Neural progenitor cell (in vitro differentiated cells): Measurements from ENCODE around the gene KRT9. TPM values are rescaled to one million over a fixed set of nuclear protein-coding genes. Genes with fewer than 3 reads are reported as not detected.

Experiments
- DNase-seq: peaks from one replicate; pipeline ENCODE4 v3.0.0-alpha.2; 2016; ENCODE audit warnings: low spot score
- H2AFZ ChIP-seq: fragments of 200-600 bp; sonication (generic); replicated peaks from 2 replicates; pipeline ENCODE4 v1.6.1; 2016; ENCODE audit warnings: antibody characterized with exemption
- H3F3A ChIP-seq: fragments of 200-600 bp; sonication (generic); 2 replicates; pipeline ENCODE4 v1.6.1; 2016; ENCODE audit warnings: antibody characterized with exemption, low read depth
- H3K27ac ChIP-seq: fragments of 200-600 bp; sonication (generic); 2 replicates; pipeline ENCODE4 v1.5.1; 2016; ENCODE audit warnings: mild to moderate bottlenecking
- H3K27me3 ChIP-seq: fragments of 200-600 bp; sonication (generic); 2 replicates; pipeline ENCODE4 v1.6.1; 2016; ENCODE audit warnings: mild to moderate bottlenecking, moderate library complexity
- H3K36me3 ChIP-seq: fragments of 200-600 bp; sonication (generic); 2 replicates; pipeline ENCODE4 v1.5.1; 2016
- H3K4me1 ChIP-seq: fragments of 200-600 bp; sonication (generic); 2 replicates; pipeline ENCODE4 v1.6.1; 2016; ENCODE audit warnings: mixed run types
- H3K4me2 ChIP-seq: fragments of 200-600 bp; sonication (generic); 2 replicates; pipeline ENCODE4 v1.6.1; 2016
- H3K4me3 ChIP-seq: fragments of 200-600 bp; sonication (generic); 2 replicates; pipeline ENCODE4 v1.5.1; 2016
- H3K79me2 ChIP-seq: fragments of 200-600 bp; sonication (generic); 2 replicates; pipeline ENCODE4 v1.6.1; 2016; ENCODE audit warnings: low read depth
- H3K9ac ChIP-seq: fragments of 200-600 bp; sonication (generic); 2 replicates; pipeline ENCODE4 v1.6.1; 2016
- H3K9me3 ChIP-seq: fragments of 200-600 bp; sonication (generic); 2 replicates; pipeline ENCODE4 v1.5.1; 2016; ENCODE audit warnings: low read depth
- H4K20me1 ChIP-seq: fragments of 200-600 bp; sonication (generic); 2 replicates; pipeline ENCODE4 v1.6.1; 2016; ENCODE audit warnings: low read depth
- H3K27ac Mint-ChIP-seq: 3 replicates; pipeline ENCODE4 v1.8.0; 2021; ENCODE audit warnings: mixed read lengths
- H3K27me3 Mint-ChIP-seq: 2 replicates; pipeline ENCODE4 v1.8.0; 2022; ENCODE audit warnings: low read depth, mild to moderate bottlenecking, inconsistent platforms, moderate library complexity, mixed read lengths; ENCODE audit not compliant: insufficient read depth
- H3K36me3 Mint-ChIP-seq: 3 replicates; pipeline ENCODE4 v1.8.0; 2021; ENCODE audit warnings: mixed read lengths
- H3K4me1 Mint-ChIP-seq: 3 replicates; pipeline ENCODE4 v1.8.0; 2021; ENCODE audit warnings: mixed read lengths
- H3K4me3 Mint-ChIP-seq: 3 replicates; pipeline ENCODE4 v1.8.0; 2021; ENCODE audit warnings: mild to moderate bottlenecking, moderate library complexity, mixed read lengths
- H3K9me3 Mint-ChIP-seq: 3 replicates; pipeline ENCODE4 v1.8.0; 2020; ENCODE audit warnings: mixed read lengths
- EZH2 ChIP-seq: fragments of 200-600 bp; sonication (generic); IDR thresholded peaks from 2 replicates; pipeline ENCODE4 v1.6.1; 2017; ENCODE audit warnings: antibody characterized with exemption, mild to moderate bottlenecking, moderate library complexity
- EZH2phosphoT487 ChIP-seq: fragments of 200-600 bp; sonication (generic); IDR thresholded peaks from 2 replicates; pipeline ENCODE4 v1.6.1; 2017; ENCODE audit warnings: antibody characterized with exemption
- microRNA-seq: library from miRNA; unstranded; fragments of <30 nt; microRNA quantifications from one replicate; pipeline ENCODE4, GENCODE V29; 2016
- total RNA-seq: library from RNA; depleted of rRNA; stranded (reverse); fragments of >200 nt; gene quantifications from 2 replicates; pipeline ENCODE4 v1.2.3, GENCODE V29; 2015; ENCODE audit warnings: low replicate concordance
- TF ChIP-seq, protein P1 (sequence below): fragments of 200-600 bp; sonication (generic); IDR thresholded peaks from 2 replicates; pipeline ENCODE4 v1.5.1; 2017; ENCODE audit warnings: antibody characterized with exemption, mild to moderate bottlenecking

Gene KRT9
- total RNA-seq, 1 donor from 2014 or later = not detected

DNA sequence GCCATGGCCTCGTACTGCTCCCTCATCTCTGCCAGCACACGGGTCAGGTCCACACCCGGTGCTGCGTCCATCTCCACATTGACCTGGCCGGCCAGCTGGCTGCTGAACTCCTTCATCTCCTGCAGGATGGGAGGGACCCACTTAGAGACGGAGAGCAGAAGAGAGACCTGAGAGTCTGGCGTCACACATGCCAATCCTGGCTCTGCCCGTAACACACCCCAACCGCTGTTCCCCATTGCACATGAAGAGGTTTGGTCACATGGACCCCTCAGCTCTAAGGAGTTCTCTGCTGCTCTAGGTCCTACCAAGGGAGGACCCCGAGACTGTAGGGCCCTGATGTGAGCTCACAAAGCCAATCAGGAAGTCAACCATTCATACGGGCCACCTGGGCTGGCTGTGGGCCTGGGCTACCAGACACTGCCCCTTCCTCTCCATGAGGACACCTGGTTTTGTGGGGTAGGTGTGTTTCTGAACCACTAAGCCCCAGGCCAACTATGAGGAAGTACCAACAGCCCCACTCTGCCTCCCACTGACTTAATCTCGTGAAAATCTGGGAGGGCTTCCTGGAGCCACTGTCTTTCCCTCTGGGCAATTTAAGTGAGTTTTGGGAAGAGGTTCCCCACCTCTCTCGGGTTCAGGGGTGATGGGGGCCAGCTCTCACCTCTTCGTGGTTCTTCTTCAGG lies 55.6 kb downstream of the KRT9 start:
- H3K36me3 Mint-ChIP-seq = no peaks in the 10 kb centered on the region
- Histone ChIP-seq H3K9ac (no peak overlapping the region), H2AFZ (no peak overlapping the region), H3K27ac (no peak overlapping the region), H3K4me1 (peaks cover 10% of the 10 kb centered on the region), H3K9me3 (no peaks in the 10 kb centered on the region), H4K20me1 (no peaks in the 10 kb centered on the region), H3K27me3 (no peaks in the 10 kb centered on the region), H3K4me3 (no peak overlapping the region), H3K79me2 (no peaks in the 10 kb centered on the region), H3K4me2 (no peak overlapping the region), H3F3A (peaks cover 7% of the 10 kb centered on the region), H3K36me3 (no peaks in the 10 kb centered on the region)
- H3K27me3 Mint-ChIP-seq = peaks cover 17% of the 10 kb centered on the region
- H3K27ac Mint-ChIP-seq = no peak overlapping the region
- no peaks in the 10 kb centered on the region for H3K9me3 Mint-ChIP-seq
- H3K4me3 Mint-ChIP-seq = no peak overlapping the region
- no peak for DNase-seq
- TF ChIP-seq EZH2 (no peak), EZH2phosphoT487 (no peak)
- TF ChIP-seq, protein P1, sequence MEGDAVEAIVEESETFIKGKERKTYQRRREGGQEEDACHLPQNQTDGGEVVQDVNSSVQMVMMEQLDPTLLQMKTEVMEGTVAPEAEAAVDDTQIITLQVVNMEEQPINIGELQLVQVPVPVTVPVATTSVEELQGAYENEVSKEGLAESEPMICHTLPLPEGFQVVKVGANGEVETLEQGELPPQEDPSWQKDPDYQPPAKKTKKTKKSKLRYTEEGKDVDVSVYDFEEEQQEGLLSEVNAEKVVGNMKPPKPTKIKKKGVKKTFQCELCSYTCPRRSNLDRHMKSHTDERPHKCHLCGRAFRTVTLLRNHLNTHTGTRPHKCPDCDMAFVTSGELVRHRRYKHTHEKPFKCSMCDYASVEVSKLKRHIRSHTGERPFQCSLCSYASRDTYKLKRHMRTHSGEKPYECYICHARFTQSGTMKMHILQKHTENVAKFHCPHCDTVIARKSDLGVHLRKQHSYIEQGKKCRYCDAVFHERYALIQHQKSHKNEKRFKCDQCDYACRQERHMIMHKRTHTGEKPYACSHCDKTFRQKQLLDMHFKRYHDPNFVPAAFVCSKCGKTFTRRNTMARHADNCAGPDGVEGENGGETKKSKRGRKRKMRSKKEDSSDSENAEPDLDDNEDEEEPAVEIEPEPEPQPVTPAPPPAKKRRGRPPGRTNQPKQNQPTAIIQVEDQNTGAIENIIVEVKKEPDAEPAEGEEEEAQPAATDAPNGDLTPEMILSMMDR = no peak
- peaks cover 5% of the 10 kb centered on the region for H3K4me1 Mint-ChIP-seq

Small RNAs within 50 kb of the gene (microRNA-seq; reads per million reads assigned to microRNA genes)
- gene MIR6510 = not detected

Other genes with a start within 250 kb of the KRT9 start
- not detected in 2 replicates for gene KRT33A, start 221.2 kb downstream of the KRT9 start, total RNA-seq
- gene KRT33B, start 202.2 kb downstream of the KRT9 start, total RNA-seq = not detected in 2 replicates
- gene KRT34, start 189.8 kb downstream of the KRT9 start, total RNA-seq = not detected in 2 replicates
- not detected in 2 replicates for gene KRT31, start 174.5 kb downstream of the KRT9 start, total RNA-seq
- gene KRT37, start 147.5 kb downstream of the KRT9 start, total RNA-seq = not detected in 2 replicates
- gene KRT38, start 131.1 kb downstream of the KRT9 start, total RNA-seq = not detected in 2 replicates
- gene KRT32, start 104.7 kb downstream of the KRT9 start, total RNA-seq = not detected in 2 replicates
- gene KRT35, start 90.9 kb downstream of the KRT9 start, total RNA-seq = not detected in 2 replicates
- not detected in 2 replicates for gene KRT36, start 82.1 kb downstream of the KRT9 start, total RNA-seq
- not detected in 2 replicates for gene KRT13, start 66.4 kb downstream of the KRT9 start, total RNA-seq
- 0.15 TPM in 1 of 2 replicates, not detected in the other for gene KRT15, start 53.2 kb downstream of the KRT9 start, total RNA-seq
- gene KRT19, start 43.8 kb downstream of the KRT9 start, total RNA-seq = 114 and 184 TPM in 2 replicates
- not detected in 2 replicates for gene KRT14, start 14.8 kb upstream of the KRT9 start, total RNA-seq
- not detected in 2 replicates for gene KRT16, start 40.7 kb upstream of the KRT9 start, total RNA-seq
- not detected in 2 replicates for gene KRT17, start 52.5 kb upstream of the KRT9 start, total RNA-seq
- gene EIF1, start 116.8 kb upstream of the KRT9 start, total RNA-seq = 60.7 and 91.4 TPM in 2 replicates
- gene GAST, start 140.3 kb upstream of the KRT9 start, total RNA-seq = not detected in 2 replicates
- 0.45 and 1.7 TPM in 2 replicates for gene HAP1, start 162.6 kb upstream of the KRT9 start, total RNA-seq
- gene JUP, start 214.7 kb upstream of the KRT9 start, total RNA-seq = 28.5 and 91.8 TPM in 2 replicates
- gene P3H4, start 239.9 kb upstream of the KRT9 start, total RNA-seq = 18.7 and 48.5 TPM in 2 replicates
- gene FKBP10, start 240.9 kb upstream of the KRT9 start, total RNA-seq = 108 and 231 TPM in 2 replicates